ENCODE results near the gene PRMT6.
"Not testable (repeated sequence)": the region's sequence is repeated elsewhere in the genome, so short reads cannot be mapped to it uniquely, and the experiment has no call there.

The PRMT6 gene

GRCh38 chr1:107056426-107057196, at the start of gene PRMT6:
Gene PRMT6 (plus strand): TSS chr1:107056674. CDS start chr1:107056716, 42 bp downstream.
- peak; percentile 89 for DNase-seq

GRCh38 chr1:107009281-107009680, 47.2 kb upstream of the PRMT6 start:
- DNase-seq: no peak

- DNase-seq: no peak
Observed at GRCh38 chr1:107010582-107010981, 45.9 kb upstream of the PRMT6 start.

GRCh38 chr1:107016376-107016978, 40.0 kb upstream of the PRMT6 start:
- no peak for DNase-seq

GRCh38 chr1:107018445-107018844, 38.0 kb upstream of the PRMT6 start:
- DNase-seq: no peak

GRCh38 chr1:107019166-107019565, 37.3 kb upstream of the PRMT6 start:
- DNase-seq: no peak

- not testable (repeated sequence) for DNase-seq
Observed at GRCh38 chr1:107038874-107039273, 17.6 kb upstream of the PRMT6 start.

- not testable (repeated sequence) for DNase-seq
Observed at GRCh38 chr1:107044310-107045220, 11.9 kb upstream of the PRMT6 start.

- no peak for DNase-seq
Observed at GRCh38 chr1:107047602-107048001, 8.9 kb upstream of the PRMT6 start.

GRCh38 chr1:107048241-107048640, 8.2 kb upstream of the PRMT6 start:
- DNase-seq: no peak

GRCh38 chr1:107051266-107051665, 5.2 kb upstream of the PRMT6 start:
- no peak for DNase-seq

- DNase-seq: not testable (repeated sequence)
Observed at GRCh38 chr1:107055919-107056425, 502 bp upstream of the PRMT6 start.

- peak; percentile 76 for DNase-seq
Observed at GRCh38 chr1:107057197-107058133, 991 bp downstream of the PRMT6 start.

- no peak for DNase-seq
Observed at GRCh38 chr1:107058245-107059032, 2.0 kb downstream of the PRMT6 start.

- DNase-seq: no peak
Observed at GRCh38 chr1:107061886-107062285, 5.4 kb downstream of the PRMT6 start.

GRCh38 chr1:107073493-107073892, 17.0 kb downstream of the PRMT6 start:
- DNase-seq: no peak

- DNase-seq: no peak
Observed at GRCh38 chr1:107076841-107077240, 20.4 kb downstream of the PRMT6 start.

- DNase-seq: no peak
Observed at GRCh38 chr1:107079249-107079648, 22.8 kb downstream of the PRMT6 start.

- DNase-seq: no peak
Observed at GRCh38 chr1:107081102-107081501, 24.6 kb downstream of the PRMT6 start.

GRCh38 chr1:107091418-107091817, 34.9 kb downstream of the PRMT6 start:
- DNase-seq: no peak

GRCh38 chr1:107093395-107093794, 36.9 kb downstream of the PRMT6 start:
- DNase-seq: not testable (repeated sequence)
